Measurements from ENCODE around the gene SYNCRIP.
"Not testable (repeated sequence)": the region's sequence is repeated elsewhere in the genome, so short reads cannot be mapped to it uniquely, and the experiment has no call there.

SYNCRIP gene

GRCh38 chr6:85642774-85643536 is at the start of gene SYNCRIP:
Gene SYNCRIP (minus strand): TSS chr6:85642886. CDS start chr6:85641439, 1,447 bp downstream.
- DNase-seq (ENCODE audit: low read depth in 3 of 3), result peak; percentile 96 to 97 (median 97)

GRCh38 chr6:85691478-85691877 is 48.8 kb upstream of the SYNCRIP start:
- DNase-seq (ENCODE audit: low read depth in 3 of 3), result no peak

GRCh38 chr6:85690071-85690470 is 47.4 kb upstream of the SYNCRIP start:
- no peak for DNase-seq (ENCODE audit: low read depth in 3 of 3)

GRCh38 chr6:85685713-85686112 is 43.0 kb upstream of the SYNCRIP start:
- DNase-seq (ENCODE audit: low read depth in 3 of 3), result no peak

- DNase-seq (ENCODE audit: low read depth in 3 of 3), result no peak
These were observed 42.1 kb upstream of the SYNCRIP start for GRCh38 chr6:85684809-85685171.

GRCh38 chr6:85684133-85684808 is 41.6 kb upstream of the SYNCRIP start:
- no peak for DNase-seq (ENCODE audit: low read depth in 3 of 3)

GRCh38 chr6:85681899-85682298 is 39.2 kb upstream of the SYNCRIP start:
- DNase-seq (ENCODE audit: low read depth in 3 of 3), result not testable (repeated sequence)

- DNase-seq (ENCODE audit: low read depth in 3 of 3), result no peak
These were observed 37.7 kb upstream of the SYNCRIP start for GRCh38 chr6:85680388-85680787.

GRCh38 chr6:85679445-85680123 is 36.9 kb upstream of the SYNCRIP start:
- no peak for DNase-seq (ENCODE audit: low read depth in 3 of 3)

GRCh38 chr6:85678602-85679444 is 36.1 kb upstream of the SYNCRIP start:
- peak; percentile 91 to 96 (median 95) for DNase-seq (ENCODE audit: low read depth in 3 of 3)

GRCh38 chr6:85678026-85678601 is 35.4 kb upstream of the SYNCRIP start:
- DNase-seq (ENCODE audit: low read depth in 3 of 3), result peak in 1 of 3 experiments; percentile 21

- DNase-seq (ENCODE audit: low read depth in 3 of 3), result no peak
These were observed 34.7 kb upstream of the SYNCRIP start for GRCh38 chr6:85677234-85677956.

- DNase-seq (ENCODE audit: low read depth in 3 of 3), result no peak
These were observed 33.5 kb upstream of the SYNCRIP start for GRCh38 chr6:85676086-85676729.

GRCh38 chr6:85675030-85675819 is 32.5 kb upstream of the SYNCRIP start:
- DNase-seq (ENCODE audit: low read depth in 3 of 3), result no peak

GRCh38 chr6:85674604-85675003 is 31.9 kb upstream of the SYNCRIP start:
- no peak for DNase-seq (ENCODE audit: low read depth in 3 of 3)

GRCh38 chr6:85673198-85674139 is 30.8 kb upstream of the SYNCRIP start:
- no peak for DNase-seq (ENCODE audit: low read depth in 3 of 3)

GRCh38 chr6:85672623-85673022 is 29.9 kb upstream of the SYNCRIP start:
- no peak for DNase-seq (ENCODE audit: low read depth in 3 of 3)

- no peak for DNase-seq (ENCODE audit: low read depth in 3 of 3)
These were observed 29.4 kb upstream of the SYNCRIP start for GRCh38 chr6:85672050-85672449.

Data from stimulated activated CD4-positive, alpha-beta T cell treated with anti-CD3 and anti-CD28 coated beads, TNF-alpha, amount 100 ng/mL, for 24 hours (primary cell).